H1 (cell line): ENCODE results near the gene KLF18. TPM values are rescaled to one million over a fixed set of nuclear protein-coding genes. Genes with fewer than 3 reads are reported as not detected.

Experiments
- CTCF ChIA-PET: fragments of 300-600 bp; sonication (Branson Sonifier 250); formaldehyde crosslinking; loops from one replicate; lab custom pipeline; 2021; ENCODE audit not compliant: partially characterized antibody; lab: Charles Lee
- POLR2A ChIA-PET: fragments of 300-600 bp; sonication (Branson Sonifier 250); formaldehyde crosslinking; loops from one replicate; lab custom pipeline; 2021; ENCODE audit warnings: inconsistent platforms; ENCODE audit not compliant: partially characterized antibody; lab: Charles Lee
- DNase-seq, 2 experiments: peaks; one replicate each; pipeline versions ENCODE4 v3.0.0 to v3.0.0-alpha.2; 2010 to 2022; ENCODE audit warnings: low spot score in 2 of 2, low read depth in 1 of 2, mixed read lengths in 1 of 2
- FAIRE-seq: peaks from 2 replicates; lab custom pipeline; 2011; peaks lifted over from hg19 to GRCh38; lab: Jason Lieb, UNC
- H2AFZ ChIP-seq: 2 replicates; pipeline ENCODE4 v1.8.1; 2012; ENCODE audit warnings: low read length, inconsistent platforms
- H2AK5ac ChIP-seq: 2 replicates; pipeline ENCODE4 v1.6.1; 2013; ENCODE audit warnings: low read depth, low read length
- H2BK120ac ChIP-seq: replicated peaks from 2 replicates; pipeline ENCODE3; 2013; ENCODE audit warnings: low read depth, low read length, inconsistent platforms
- H2BK12ac ChIP-seq: 2 replicates; pipeline ENCODE4 v1.6.1; 2013; ENCODE audit warnings: low read depth, low read length
- H2BK15ac ChIP-seq: 2 replicates; pipeline ENCODE4 v1.6.1; 2013; ENCODE audit warnings: low read length
- H2BK20ac ChIP-seq: 2 replicates; pipeline ENCODE4 v1.6.1; 2013; ENCODE audit warnings: low read length
- H2BK5ac ChIP-seq: 2 replicates; pipeline ENCODE4 v1.6.1; 2013; ENCODE audit warnings: low read depth, low read length
- H3K14ac ChIP-seq: 2 replicates; pipeline ENCODE4 v1.6.1; 2013; ENCODE audit warnings: inconsistent platforms; ENCODE audit not compliant: insufficient read length
- H3K18ac ChIP-seq: 2 replicates; pipeline ENCODE4 v1.6.1; 2013; ENCODE audit warnings: low read length; ENCODE audit errors: extremely low read depth
- H3K23ac ChIP-seq: 2 replicates; pipeline ENCODE4 v1.6.1; 2013; ENCODE audit warnings: inconsistent platforms; ENCODE audit not compliant: insufficient read length
- H3K23me2 ChIP-seq: 2 replicates; pipeline ENCODE4 v1.6.1; 2013; ENCODE audit warnings: low read depth, low read length
- H3K27ac ChIP-seq: 2 replicates; pipeline ENCODE4 v1.6.1; 2011; ENCODE audit warnings: low read depth, low read length, inconsistent platforms
- H3K27me3 ChIP-seq, 4 experiments: replicated peaks in 1 of 4; 1 replicate in 1 of 4; 2 replicates in 3 of 4; pipeline versions ENCODE4 v1.6.1 to v1.8.1; 2011 to 2013; ENCODE audit warnings: low read length in 3 of 4, mild to moderate bottlenecking in 3 of 4, inconsistent platforms in 2 of 4, mixed read lengths in 2 of 4, moderate library complexity in 1 of 4; ENCODE audit not compliant: control insufficient read depth in 3 of 4, insufficient read depth in 3 of 4; ENCODE audit errors: extremely low read depth in 1 of 4
- H3K36me3 ChIP-seq, 4 experiments: 2 replicates each; pipeline versions ENCODE4 v1.6.1 to v1.8.1; 2011 to 2013; ENCODE audit warnings: mild to moderate bottlenecking in 4 of 4, low read length in 3 of 4, moderate library complexity in 2 of 4, control low read depth in 1 of 4, inconsistent platforms in 1 of 4; ENCODE audit not compliant: insufficient read depth in 4 of 4, control insufficient read depth in 2 of 4
- H3K4ac ChIP-seq: replicated peaks from 2 replicates; pipeline ENCODE3; 2013; ENCODE audit warnings: low read length, low read depth, mixed read lengths, inconsistent platforms; ENCODE audit not compliant: insufficient read length
- H3K4me1 ChIP-seq, 4 experiments: replicated peaks in 1 of 4; 1 replicate in 1 of 4; 2 replicates in 3 of 4; pipeline versions ENCODE4 v1.6.1 to v1.8.1; 2011 to 2013; ENCODE audit warnings: low read length in 3 of 4, inconsistent platforms in 2 of 4, mixed read lengths in 1 of 4; ENCODE audit not compliant: insufficient read depth in 4 of 4, control insufficient read depth in 3 of 4
- H3K4me2 ChIP-seq, 2 experiments: 2 replicates each; pipeline versions ENCODE4 v1.6.1 to v1.8.1; 2011 to 2013; ENCODE audit warnings: low read depth in 2 of 2, low read length in 2 of 2, control low read depth in 1 of 2, inconsistent platforms in 1 of 2, mild to moderate bottlenecking in 1 of 2; ENCODE audit not compliant: insufficient read depth in 1 of 2
- H3K4me3 ChIP-seq, 4 experiments: fragments of 200-600, 300-600 bp in 1 of 4; sonication (generic), shearing (Covaris generic), sonication (Bioruptor Twin) in 1 of 4; 2 replicates each; pipeline versions ENCODE4 v1.5.1 to v1.8.1; 2011 to 2016; ENCODE audit warnings: low read length in 4 of 4, low read depth in 3 of 4, control low read depth in 2 of 4, inconsistent platforms in 2 of 4, mild to moderate bottlenecking in 2 of 4, mixed read lengths in 1 of 4, moderate library complexity in 1 of 4; ENCODE audit not compliant: insufficient read depth in 2 of 4; ENCODE audit errors: extremely low read depth in 1 of 4
- H3K56ac ChIP-seq: replicated peaks from 2 replicates; pipeline ENCODE3; 2013; ENCODE audit warnings: low read depth, mild to moderate bottlenecking, mixed read lengths, low read length, inconsistent platforms; ENCODE audit not compliant: insufficient read length
- H3K79me1 ChIP-seq: 2 replicates; pipeline ENCODE4 v1.6.1; 2013; ENCODE audit warnings: low read depth, low read length, control low read depth
- H3K79me2 ChIP-seq, 2 experiments: 2 replicates each; pipeline versions ENCODE4 v1.6.1 to v1.8.1; 2012 to 2013; ENCODE audit warnings: low read length in 2 of 2, mild to moderate bottlenecking in 2 of 2, inconsistent platforms in 1 of 2; ENCODE audit not compliant: insufficient read depth in 2 of 2, control insufficient read depth in 1 of 2
- H3K9ac ChIP-seq, 4 experiments: replicated peaks in 1 of 4; 1 replicate in 1 of 4; 2 replicates in 3 of 4; pipeline versions ENCODE4 v1.6.1 to v1.8.1; 2011 to 2013; ENCODE audit warnings: low read depth in 3 of 4, low read length in 3 of 4, control low read depth in 2 of 4, mild to moderate bottlenecking in 2 of 4, moderate library complexity in 2 of 4, inconsistent platforms in 1 of 4; ENCODE audit errors: extremely low read depth in 1 of 4
- H3K9me3 ChIP-seq, 2 experiments: 2 replicates each; pipeline versions ENCODE4 v1.6.1 to v1.8.1; 2012 to 2013; ENCODE audit warnings: mild to moderate bottlenecking in 2 of 2, moderate library complexity in 2 of 2, control low read depth in 1 of 2, inconsistent platforms in 1 of 2, low read depth in 1 of 2, low read length in 1 of 2, mixed read lengths in 1 of 2; ENCODE audit not compliant: insufficient read depth in 2 of 2
- H4K20me1 ChIP-seq, 2 experiments: replicated peaks in 1 of 2; 2 replicates each; pipeline versions ENCODE3 to v1.8.1; 2011 to 2013; ENCODE audit warnings: inconsistent platforms in 2 of 2, low read length in 2 of 2, mild to moderate bottlenecking in 1 of 2; ENCODE audit not compliant: insufficient read depth in 2 of 2, control insufficient read depth in 1 of 2
- H4K5ac ChIP-seq: 2 replicates; pipeline ENCODE4 v1.6.1; 2013; ENCODE audit warnings: low read length, low read depth, mixed read lengths, inconsistent platforms; ENCODE audit not compliant: insufficient read length
- H4K8ac ChIP-seq: 2 replicates; pipeline ENCODE4 v1.8.0; 2013; ENCODE audit warnings: mild to moderate bottlenecking, moderate library complexity, low read length, inconsistent platforms; ENCODE audit not compliant: insufficient read depth; ENCODE audit errors: extremely low read depth
- H4K91ac ChIP-seq: replicated peaks from 2 replicates; pipeline ENCODE3; 2013; ENCODE audit warnings: low read length, mixed read lengths, inconsistent platforms; ENCODE audit not compliant: insufficient read length
- CEBPB ChIP-seq: IDR thresholded peaks from 2 replicates; pipeline ENCODE4 v1.6.1; 2012; ENCODE audit warnings: low read depth, low read length
- JUN ChIP-seq: IDR thresholded peaks from 2 replicates; pipeline ENCODE4 v1.6.1; 2011; ENCODE audit warnings: low read depth, mild to moderate bottlenecking, improper control_type of control experiment, low read length
- SP2 ChIP-seq: IDR thresholded peaks from 2 replicates; pipeline ENCODE4 v1.6.1; 2012; ENCODE audit warnings: mild to moderate bottlenecking, low read length, inconsistent platforms
- SRF ChIP-seq: IDR thresholded peaks from 2 replicates; pipeline ENCODE4 v1.6.1; 2011; ENCODE audit warnings: mild to moderate bottlenecking, low read depth, low read length, moderate library complexity
- ZNF274 ChIP-seq: IDR thresholded peaks from 2 replicates; pipeline ENCODE4 v1.7.0; 2012; ENCODE audit warnings: low read length, borderline replicate concordance; ENCODE audit errors: extremely low read depth
- WGBS, 2 experiments: shearing (Covaris generic) in 1 of 2; methylation state at CpG; one replicate each; pipeline versions ENCODE4 v1.1.6 to v1.1.7; 2013 to 2015; ENCODE audit warnings: low lambda C conversion rate in 2 of 2, mixed read lengths in 2 of 2, inconsistent platforms in 1 of 2, low coverage in 1 of 2, missing lambda C conversion rate in 1 of 2; ENCODE audit not compliant: insufficient replicate concordance in 2 of 2, insufficient coverage in 1 of 2, insufficient read length in 1 of 2; ENCODE audit errors: extremely low coverage in 1 of 2, missing lambda C conversion rate in 1 of 2; 5-methylcytosine and 5-hydroxymethylcytosine counted together
- polyA plus RNA-seq, 7 experiments: library from polyadenylated mRNA; depleted of rRNA in 3 of 7; stranded (reverse) in 5 of 7; unstranded in 2 of 7; fragments of >200 nt in 5 of 7; fragments of 200-250 nt in 2 of 7; gene quantifications; 1 replicate in 5 of 7; 2 replicates in 1 of 7; 4 replicates in 1 of 7; pipeline versions ENCODE4 v1.2.1 to v1.2.3, GENCODE V29; 2011 to 2013; ENCODE audit warnings: missing spikeins in 2 of 7, mixed read lengths in 2 of 7
- total RNA-seq: library from RNA; stranded (reverse); fragmentation: NEBNext Ultra II Directional; extraction: Animal tissue kit (Norgen Biotek cat#: 25700); gene quantifications from 2 replicates; pipeline ENCODE4 v1.2.1, GENCODE V29; 2021
- TF ChIP-seq, protein P1 (sequence below): IDR thresholded peaks from 2 replicates; pipeline ENCODE4 v1.6.1; 2011; ENCODE audit warnings: low read depth, mild to moderate bottlenecking, low read length; ENCODE audit not compliant: insufficient read depth

The KLF18 gene
- total and polyA plus RNA-seq, 2 of the 8 experiments (the other 6 are each of a cell fraction or from before 2014, with no cell fraction given): 0.09 to 0.15 TPM

DNA sequence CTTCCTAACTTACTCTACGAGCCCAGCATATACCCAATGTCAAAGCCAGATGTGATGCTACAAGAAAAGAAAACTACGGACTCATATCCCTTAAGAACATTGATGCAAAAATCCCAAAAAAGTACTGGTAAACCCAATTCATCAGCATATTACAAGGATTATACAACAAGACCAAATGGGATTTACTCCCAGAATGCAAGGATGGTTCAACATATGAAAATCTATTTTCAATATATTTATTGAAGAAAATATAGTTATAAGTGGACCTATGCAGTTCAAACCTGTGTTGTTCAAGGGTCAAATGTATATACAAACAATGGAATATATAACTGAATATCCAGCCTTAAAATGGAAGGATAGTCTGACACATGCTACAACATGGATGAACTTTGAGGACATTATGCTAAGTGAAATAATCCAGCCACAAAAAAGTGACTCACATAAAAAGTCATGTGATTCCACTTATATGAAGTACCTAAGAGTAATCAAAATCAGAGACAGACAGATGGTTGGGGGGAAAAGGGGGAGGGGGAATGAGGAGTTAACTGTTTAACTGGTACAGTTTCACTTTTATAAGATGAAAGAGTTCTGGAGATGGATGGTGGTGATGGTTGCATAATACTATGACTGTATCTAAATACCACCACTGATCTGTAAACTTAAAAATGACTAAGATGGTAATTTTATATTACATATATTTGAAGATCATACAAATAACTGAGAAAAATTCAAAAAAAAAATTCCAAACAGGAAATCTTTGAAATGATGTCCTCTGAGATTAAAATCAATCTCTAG is 3.7 kb upstream of the KLF18 start:
- no peak overlapping the region for H2BK12ac ChIP-seq
- ChIA-PET POLR2A (interaction anchor here (0.6 kb wide), 2 partner anchors 26 to 135 kb away, joined by 3 read pairs; no protein-coding TSS in a partner anchor), CTCF (interaction anchor here (0.9 to 1.0 kb wide), 2 partner anchors 34 to 72 kb away, joined by 4 to 5 read pairs; no protein-coding TSS in a partner anchor)
- H4K20me1 ChIP-seq: no peaks in the 10 kb centered on the region
- H3K27ac ChIP-seq: no peak overlapping the region
- no peak overlapping the region for H2AFZ ChIP-seq
- 86% methylated on average over 2 of the region's 2 CpGs; no CpG with 5 or more reads in 1 of the 2 experiments for WGBS, 2 experiments
- no peak for FAIRE-seq
- no peak overlapping the region for H3K4me2 ChIP-seq
- no peak overlapping the region for H3K9ac ChIP-seq
- no peak overlapping the region for H4K91ac ChIP-seq
- no peaks in the 10 kb centered on the region for H3K23me2 ChIP-seq
- TF ChIP-seq, protein P1, sequence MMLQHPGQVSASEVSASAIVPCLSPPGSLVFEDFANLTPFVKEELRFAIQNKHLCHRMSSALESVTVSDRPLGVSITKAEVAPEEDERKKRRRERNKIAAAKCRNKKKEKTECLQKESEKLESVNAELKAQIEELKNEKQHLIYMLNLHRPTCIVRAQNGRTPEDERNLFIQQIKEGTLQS: no peak
- no peak for TF ChIP-seq SP2
- no peak for TF ChIP-seq CEBPB
- no peak for TF ChIP-seq SRF
- no peak for TF ChIP-seq JUN
- TF ChIP-seq ZNF274: no peak
- no peak for DNase-seq
- H2BK15ac ChIP-seq: no peak overlapping the region
- H3K4me1 ChIP-seq: no peaks in the 10 kb centered on the region; a peak in 1 of 7 replicates
- no peak overlapping the region for H3K18ac ChIP-seq
- no peaks in the 10 kb centered on the region for H3K36me3 ChIP-seq
- H3K27me3 ChIP-seq: no peaks in the 10 kb centered on the region
- H3K23ac ChIP-seq: no peak overlapping the region
- H3K56ac ChIP-seq: no peak overlapping the region
- no peak overlapping the region for H2BK20ac ChIP-seq
- H3K4me3 ChIP-seq: no peak overlapping the region
- no peaks in the 10 kb centered on the region for H3K79me2 ChIP-seq
- H2BK5ac ChIP-seq: no peak overlapping the region
- no peak overlapping the region for H2AK5ac ChIP-seq
- no peaks in the 10 kb centered on the region for H3K79me1 ChIP-seq
- H3K9me3 ChIP-seq: 0 out of 4 replicates have a peak, but pooled peaks cover 0 to 6% of the 10 kb centered on the region in 2 experiments
- no peak overlapping the region for H3K4ac ChIP-seq
- H4K8ac ChIP-seq: no peak overlapping the region
- H4K5ac ChIP-seq: no peak overlapping the region
- H2BK120ac ChIP-seq: no peak overlapping the region
- no peak overlapping the region for H3K14ac ChIP-seq
